Measurements from ENCODE around the gene CCDC93.

The CCDC93 gene

DNA sequence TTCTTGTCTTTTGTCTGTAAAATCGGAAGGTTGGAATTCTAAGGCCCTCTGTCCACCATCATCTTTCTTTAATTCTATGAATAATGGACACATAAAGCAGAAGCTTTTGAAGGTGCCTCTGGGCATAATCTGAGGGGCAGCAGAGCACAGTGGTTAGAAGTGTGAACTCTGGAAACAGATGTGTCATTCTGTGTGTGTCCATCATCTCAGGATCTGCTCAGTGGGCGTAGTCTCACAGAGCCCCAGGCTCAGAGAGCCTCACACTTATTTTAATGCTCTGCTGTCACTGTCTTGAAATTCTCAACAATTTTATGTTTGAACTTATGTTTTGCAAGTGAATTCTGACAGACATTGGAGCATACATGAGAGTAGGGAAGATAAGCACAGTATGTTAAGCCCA is 31.0 kb upstream of the CCDC93 start:
- no peak overlapping the region for H3K4me3 ChIP-seq (replicated peaks; ENCODE audit: low read depth, low read length)
- no peaks in the 10 kb centered on the region for H3K27me3 ChIP-seq (replicated peaks; ENCODE audit: control insufficient read depth, insufficient read depth, low read length)
- no peak for TF ChIP-seq CTCF (IDR thresholded peaks at IDR 0.05; ENCODE audit: insufficient read depth, low read length, poor library complexity, severe bottlenecking)
- no peaks in the 10 kb centered on the region for H3K36me3 ChIP-seq (ENCODE audit: control insufficient read depth, insufficient read depth, low read length)
- DNase-seq (ENCODE audit: extremely low read depth, insufficient read length) = no peak

DNA sequence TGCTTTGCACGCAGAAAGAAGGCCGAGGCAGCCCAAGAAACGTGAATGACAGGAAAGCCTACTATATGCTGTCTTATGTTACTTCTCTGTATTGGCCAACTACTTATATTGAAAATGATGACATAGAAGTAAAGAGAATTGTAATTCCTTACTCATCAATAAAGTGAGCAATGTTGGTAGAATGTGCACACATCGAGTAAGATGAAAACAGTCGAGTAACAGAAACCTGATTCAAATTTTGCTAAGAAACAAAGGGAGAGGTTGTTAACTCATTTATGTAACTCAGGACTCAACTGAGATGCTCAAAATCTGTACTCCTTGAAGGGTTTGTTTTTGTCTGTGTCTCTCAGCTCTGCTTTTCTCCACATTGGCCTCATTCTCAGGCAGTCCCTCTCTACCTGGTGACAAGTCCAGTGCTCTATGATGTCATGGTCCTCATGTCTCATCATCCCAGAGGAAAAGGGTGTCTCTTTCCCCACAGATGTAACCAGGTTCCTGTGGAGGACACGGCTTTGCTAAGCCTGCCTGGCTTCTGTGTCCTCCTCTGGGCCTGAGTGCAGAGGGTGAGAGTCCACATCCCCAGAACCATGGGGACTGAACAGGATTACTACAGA is 30.3 kb upstream of the CCDC93 start:
- no peak for TF ChIP-seq CTCF (IDR thresholded peaks at IDR 0.05; ENCODE audit: insufficient read depth, low read length, poor library complexity, severe bottlenecking)
- Histone ChIP-seq H3K27me3 (replicated peaks; ENCODE audit: control insufficient read depth, insufficient read depth, low read length) (no peaks in the 10 kb centered on the region), H3K4me3 (replicated peaks; ENCODE audit: low read depth, low read length) (no peak overlapping the region), H3K36me3 (ENCODE audit: control insufficient read depth, insufficient read depth, low read length) (no peaks in the 10 kb centered on the region)
- no peak for DNase-seq (ENCODE audit: extremely low read depth, insufficient read length)

GRCh38 chr2:118040891-118041290 is 27.0 kb upstream of the CCDC93 start:
- no peaks in the 10 kb centered on the region for H3K36me3 ChIP-seq (ENCODE audit: control insufficient read depth, insufficient read depth, low read length)
- H3K4me3 ChIP-seq (replicated peaks; ENCODE audit: low read depth, low read length) = no peak overlapping the region
- no peak for TF ChIP-seq CTCF (IDR thresholded peaks at IDR 0.05; ENCODE audit: insufficient read depth, low read length, poor library complexity, severe bottlenecking)
- DNase-seq (ENCODE audit: extremely low read depth, insufficient read length) = no peak
- no peaks in the 10 kb centered on the region for H3K27me3 ChIP-seq (replicated peaks; ENCODE audit: control insufficient read depth, insufficient read depth, low read length)

GRCh38 chr2:118032169-118033013 is 18.5 kb upstream of the CCDC93 start:
- Histone ChIP-seq H3K36me3 (ENCODE audit: control insufficient read depth, insufficient read depth, low read length) (no peaks in the 10 kb centered on the region), H3K27me3 (replicated peaks; ENCODE audit: control insufficient read depth, insufficient read depth, low read length) (no peaks in the 10 kb centered on the region), H3K4me3 (replicated peaks; ENCODE audit: low read depth, low read length) (no peak overlapping the region)
- DNase-seq (ENCODE audit: extremely low read depth, insufficient read length) = no peak
- TF ChIP-seq CTCF (IDR thresholded peaks at IDR 0.05; ENCODE audit: insufficient read depth, low read length, poor library complexity, severe bottlenecking) = peak; percentile 75

GRCh38 chr2:118031566-118031965 is 17.7 kb upstream of the CCDC93 start:
- no peak overlapping the region for H3K4me3 ChIP-seq (replicated peaks; ENCODE audit: low read depth, low read length)
- H3K27me3 ChIP-seq (replicated peaks; ENCODE audit: control insufficient read depth, insufficient read depth, low read length) = no peaks in the 10 kb centered on the region
- no peak for TF ChIP-seq CTCF (IDR thresholded peaks at IDR 0.05; ENCODE audit: insufficient read depth, low read length, poor library complexity, severe bottlenecking)
- no peaks in the 10 kb centered on the region for H3K36me3 ChIP-seq (ENCODE audit: control insufficient read depth, insufficient read depth, low read length)
- no peak for DNase-seq (ENCODE audit: extremely low read depth, insufficient read length)
